GM18951 (cell line): Measurements from ENCODE around the gene SAMD8.
"Not testable (repeated sequence)": the region's sequence is repeated elsewhere in the genome, so short reads cannot be mapped to it uniquely, and the experiment has no call there.

Source experiments
- POLR2A ChIP-seq: IDR thresholded peaks from 4 replicates; pipeline ENCODE4 v1.6.1; 2011; ENCODE audit warnings: mild to moderate bottlenecking; ENCODE audit not compliant: insufficient read length, insufficient read depth; ENCODE audit errors: extremely low read depth
- in situ Hi-C: fragments of 300-500 bp; cut with MboI; formaldehyde crosslinking; loops from one replicate; pipeline ENCODE4 v1.12.0; 2022; ENCODE audit warnings: low sequenced_read_pairs, mixed read lengths, inconsistent platforms; ENCODE audit not compliant: unreplicated experiment

Gene SAMD8

GRCh38 chr10:75121322-75121721, 9.9 kb downstream of the SAMD8 start:
- in situ Hi-C loops, result no loop called here
- TF ChIP-seq POLR2A, result no peak

- in situ Hi-C loops, result no loop called here
- no peak for TF ChIP-seq POLR2A
Measured at GRCh38 chr10:75122505-75122904, 11.0 kb downstream of the SAMD8 start.

GRCh38 chr10:75123088-75123682, 11.7 kb downstream of the SAMD8 start:
- no peak for TF ChIP-seq POLR2A
- in situ Hi-C loops, result no loop called here

- in situ Hi-C loops, result no loop called here
- no peak for TF ChIP-seq POLR2A
Measured at GRCh38 chr10:75126277-75126676, 14.8 kb downstream of the SAMD8 start.

- in situ Hi-C loops, result no loop called here
- no peak for TF ChIP-seq POLR2A
Measured at GRCh38 chr10:75127471-75127870, 16.0 kb downstream of the SAMD8 start.

GRCh38 chr10:75128985-75129384, 17.5 kb downstream of the SAMD8 start:
- in situ Hi-C loops, result not testable (repeated sequence)

- no peak for TF ChIP-seq POLR2A
- in situ Hi-C loops, result no loop called here
Measured at GRCh38 chr10:75129537-75129936, 18.1 kb downstream of the SAMD8 start.

- in situ Hi-C loops, result not testable (repeated sequence)
Measured at GRCh38 chr10:75133701-75134100, 22.2 kb downstream of the SAMD8 start.

GRCh38 chr10:75136346-75136745, 24.9 kb downstream of the SAMD8 start:
- in situ Hi-C loops, result no loop called here
- TF ChIP-seq POLR2A, result no peak

- no peak for TF ChIP-seq POLR2A
- in situ Hi-C loops, result no loop called here
Measured at GRCh38 chr10:75137533-75138438, 26.3 kb downstream of the SAMD8 start.

- no peak for TF ChIP-seq POLR2A
- in situ Hi-C loops, result no loop called here
Measured at GRCh38 chr10:75140246-75140645, 28.8 kb downstream of the SAMD8 start.

GRCh38 chr10:75143353-75143752, 31.9 kb downstream of the SAMD8 start:
- no peak for TF ChIP-seq POLR2A
- in situ Hi-C loops, result no loop called here

GRCh38 chr10:75145590-75145989, 34.1 kb downstream of the SAMD8 start:
- TF ChIP-seq POLR2A, result no peak
- in situ Hi-C loops, result no loop called here

- in situ Hi-C loops, result no loop called here
- TF ChIP-seq POLR2A, result no peak
Measured at GRCh38 chr10:75146780-75147179, 35.3 kb downstream of the SAMD8 start.
